Measurements from ENCODE around the gene CORO2A. TPM values are rescaled to one million over a fixed set of nuclear protein-coding genes. Genes with fewer than 3 reads are reported as not detected.

Gene CORO2A
- total and polyA plus RNA-seq, 2 of the 13 experiments (the other 11 are each of a cell fraction or from before 2014, with no cell fraction given) = 14.4 to 15.3 TPM

GRCh38 chr9:98158071-98158831, 34.2 kb downstream of the CORO2A start:
- DNase-seq (ENCODE audit: low spot score) (peak; percentile 88), ATAC-seq (peak; percentile 98), FAIRE-seq (peak; percentile 77)
- peaks cover 7% of the 10 kb centered on the region for H3K79me2 ChIP-seq (ENCODE audit: insufficient read depth, low read length)
- no peaks in the 10 kb centered on the region for H3K27me3 ChIP-seq (ENCODE audit: control insufficient read depth in 1 of 2, insufficient read depth in 2 of 2, low read length in 2 of 2)
- POLR2A ChIA-PET = interaction anchor here (0.9 to 1.9 kb wide), 3 partner anchors 39 to 100 kb away, joined by 3 to 5 read pairs (median 3); partner anchors contain the start of genes TBC1D2 and TRIM14
- H3K4me3 ChIP-seq (replicated peaks in 1 of 3; ENCODE audit: insufficient read depth in 1 of 3, low read depth in 2 of 3, low read length in 3 of 3) = no peak overlapping the region
- H4K20me1 ChIP-seq (ENCODE audit: insufficient read depth, low read length) = no peaks in the 10 kb centered on the region
- peaks cover 42% of the 10 kb centered on the region for H3K4me1 ChIP-seq (ENCODE audit: insufficient read depth, low read length)
- peak overlapping the region; percentile 16; the same call in 1 of the 2 replicates for H3K4me2 ChIP-seq (ENCODE audit: low read depth, low read length)
- no peak overlapping the region for H3K9ac ChIP-seq (ENCODE audit: insufficient read depth, low read depth, low read length)
- WGBS (ENCODE audit: low lambda C conversion rate) = 3% methylated on average over 4 of the region's 4 CpGs
- in situ Hi-C loops (cut with HindIII; ENCODE audit: extremely low pct_ligation_motif_present, low pct_unique_long_range_greater_than_20kb) (no loop called here), intact Hi-C loops (cut with micrococcal nuclease; ENCODE audit: unreplicated experiment) (loop anchor here (1.0 kb wide), 1 partner anchor 10 kb away; no protein-coding TSS in a partner anchor)
- CTCF ChIA-PET (ENCODE audit: low intra/inter-chr PET ratio, low total read pairs) = no interaction called here
- no peaks in the 10 kb centered on the region for H3K9me3 ChIP-seq (ENCODE audit: low read length)
- no TSS peak for BruUV-seq (replicated peaks)
- no peak overlapping the region for H2AFZ ChIP-seq (ENCODE audit: low read length)
- peaks cover 5 to 25% of the 10 kb centered on the region in 2 experiments; a peak in 4 of 5 replicates for H3K36me3 ChIP-seq (replicated peaks in 1 of 2; ENCODE audit: control insufficient read depth in 1 of 2, insufficient read depth in 2 of 2, low read length in 2 of 2)
- no peak overlapping the region for H3K27ac ChIP-seq (ENCODE audit: extremely low read length, insufficient read depth, low read length)
- TF ChIP-seq NFRKB (IDR thresholded peaks at IDR 0.05) (no peak), SMAD3 (CRISPR knock-in tag; IDR thresholded peaks at IDR 0.05) (peak; percentile 53; the same call in 1 of the 2 replicates), SRY (CRISPR knock-in tag; IDR thresholded peaks at IDR 0.05) (no peak), MLX (CRISPR knock-in tag; IDR thresholded peaks at IDR 0.05) (0 out of 2 replicates have a peak, but pooled peaks have one; percentile 24), FOXP1 (IDR thresholded peaks at IDR 0.05) (no peak), FOXP1 (CRISPR knock-in tag; IDR thresholded peaks at IDR 0.05) (peak; percentile 71), ARID5B (CRISPR knock-in tag; IDR thresholded peaks at IDR 0.05) (peak; percentile 85), MIER3 (CRISPR knock-in tag; IDR thresholded peaks at IDR 0.05; ENCODE audit: borderline replicate concordance) (peak; percentile 69; the same call in 1 of the 2 replicates), TSC22D2 (CRISPR knock-in tag; IDR thresholded peaks at IDR 0.05; ENCODE audit: borderline replicate concordance) (peak; percentile 37; the same call in 1 of the 2 replicates), CC2D1A (CRISPR knock-in tag; IDR thresholded peaks at IDR 0.05) (no peak), ZNF331 (CRISPR knock-in tag; IDR thresholded peaks at IDR 0.05) (peak; percentile 82; the same call in 1 of the 2 replicates), ZBTB2 (CRISPR knock-in tag; IDR thresholded peaks at IDR 0.05; ENCODE audit: low read depth) (no peak), HCFC1 (IDR thresholded peaks at IDR 0.05; ENCODE audit: low read depth, low read length) (no peak), ARNT (IDR thresholded peaks at IDR 0.05) (no peak), RXRB (CRISPR knock-in tag; IDR thresholded peaks at IDR 0.05; ENCODE audit: borderline replicate concordance) (peak; percentile 71; the same call in 1 of the 2 replicates), SALL1 (CRISPR knock-in tag; IDR thresholded peaks at IDR 0.05) (peak; percentile 77), ISL2 (CRISPR knock-in tag; IDR thresholded peaks at IDR 0.05) (peak; percentile 68; the same call in 1 of the 2 replicates), ZNF770 (CRISPR knock-in tag; IDR thresholded peaks at IDR 0.05) (peak; percentile 81)

Measured in HepG2 (cell line).